CD1c-positive myeloid dendritic cell (primary cell): ENCODE measurements around the gene ASB4.
"Not testable (repeated sequence)": the region's sequence is repeated elsewhere in the genome, so short reads cannot be mapped to it uniquely, and the experiment has no call there.

Source experiments
- DNase-seq: peaks from one replicate; pipeline ENCODE4 v3.0.0-alpha.2; 2016; ENCODE audit errors: extremely low spot score

The ASB4 gene

GRCh38 chr7:95552010-95552926 is 66.5 kb downstream of the ASB4 start:
- DNase-seq, result not testable (repeated sequence)

- DNase-seq, result no peak
These were observed 68.2 kb downstream of the ASB4 start for GRCh38 chr7:95553939-95554338.

GRCh38 chr7:95556777-95557176 is 71.0 kb downstream of the ASB4 start:
- DNase-seq, result no peak

- DNase-seq, result no peak
These were observed 73.1 kb downstream of the ASB4 start for GRCh38 chr7:95558864-95559263.

- no peak for DNase-seq
These were observed 74.9 kb downstream of the ASB4 start for GRCh38 chr7:95560674-95561073.

- no peak for DNase-seq
These were observed 84.0 kb downstream of the ASB4 start for GRCh38 chr7:95569720-95570119.

- no peak for DNase-seq
These were observed 91.4 kb downstream of the ASB4 start for GRCh38 chr7:95577137-95577536.

- no peak for DNase-seq
These were observed 92.6 kb downstream of the ASB4 start for GRCh38 chr7:95578299-95578855.

- DNase-seq, result no peak
These were observed 93.6 kb downstream of the ASB4 start for GRCh38 chr7:95579318-95579717.

- no peak for DNase-seq
These were observed 95.7 kb downstream of the ASB4 start for GRCh38 chr7:95581467-95581866.

- no peak for DNase-seq
These were observed 97.0 kb downstream of the ASB4 start for GRCh38 chr7:95582578-95583293.

- DNase-seq, result no peak
These were observed 98.3 kb downstream of the ASB4 start for GRCh38 chr7:95583834-95584621.

- no peak for DNase-seq
These were observed 99.2 kb downstream of the ASB4 start for GRCh38 chr7:95584769-95585425.

- no peak for DNase-seq
These were observed 99.7 kb downstream of the ASB4 start for GRCh38 chr7:95585426-95585789.

GRCh38 chr7:95586951-95587301 is 101.2 kb downstream of the ASB4 start:
- DNase-seq, result no peak

- no peak for DNase-seq
These were observed 103.3 kb downstream of the ASB4 start for GRCh38 chr7:95589031-95589430.

- no peak for DNase-seq
These were observed 104.0 kb downstream of the ASB4 start for GRCh38 chr7:95589766-95590165.
